GM19438 (cell line): ENCODE results near the gene OR13A1.
"Not testable (repeated sequence)": the region's sequence is repeated elsewhere in the genome, so short reads cannot be mapped to it uniquely, and the experiment has no call there.

ENCODE experiments used
- ATAC-seq: cut with Tn5 transposase; IDR thresholded peaks from one replicate; pipeline ENCODE4 v1.9.1; 2021; ENCODE audit warnings: low read depth; ENCODE audit not compliant: unreplicated experiment

The OR13A1 gene

GRCh38 chr10:45282061-45282460 lies 33.3 kb downstream of the OR13A1 start:
- ATAC-seq = no peak

DNA sequence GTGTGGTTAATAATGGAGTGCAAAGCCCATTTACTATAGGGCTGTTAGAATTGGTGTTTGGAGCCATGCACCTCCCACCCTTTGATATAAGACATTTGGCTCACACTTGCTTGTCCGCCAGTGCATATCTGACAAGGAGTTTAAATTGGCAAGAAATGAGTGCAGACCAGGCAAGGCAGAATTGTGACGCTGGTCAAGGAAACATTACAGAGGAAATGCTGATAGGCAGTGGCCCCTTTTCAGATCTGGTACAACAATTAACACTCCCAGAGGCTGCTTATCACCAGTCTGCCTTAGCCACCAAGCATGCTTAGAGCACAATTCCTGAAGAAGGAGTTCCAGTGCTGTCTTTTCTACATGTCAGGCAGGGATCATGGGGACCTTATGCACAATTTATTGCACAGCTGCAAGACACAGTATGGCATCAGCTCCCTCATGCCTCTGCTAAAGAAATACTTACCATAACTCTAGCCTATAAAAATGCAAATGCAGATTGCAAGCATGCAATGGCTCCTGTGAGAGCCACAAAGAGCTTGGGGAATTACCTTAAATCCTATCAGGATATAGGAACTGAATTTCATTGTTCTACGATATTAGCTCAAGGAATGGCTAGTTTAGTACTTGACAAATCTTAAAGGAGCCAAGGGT lies 35.2 kb downstream of the OR13A1 start:
- no peak for ATAC-seq

DNA sequence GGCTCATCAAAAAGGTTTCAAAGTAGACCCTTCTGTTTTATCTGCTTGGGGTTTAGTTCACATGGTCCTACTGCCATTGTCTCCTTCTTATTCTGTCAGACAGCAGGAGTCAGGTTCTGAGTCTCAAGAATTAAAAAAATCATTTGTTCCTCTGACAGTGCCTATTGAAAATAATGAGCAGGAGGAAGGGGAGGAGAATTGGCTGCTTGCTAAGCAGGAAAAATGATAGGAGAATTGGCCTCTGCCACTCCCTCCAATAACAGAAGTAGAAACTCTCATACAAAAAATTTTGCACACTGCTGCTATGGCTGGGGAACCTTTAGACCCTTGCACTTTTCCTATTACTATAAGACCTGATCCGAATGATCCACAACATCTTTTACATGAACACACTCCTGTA lies 35.7 kb downstream of the OR13A1 start:
- ATAC-seq = no peak

DNA sequence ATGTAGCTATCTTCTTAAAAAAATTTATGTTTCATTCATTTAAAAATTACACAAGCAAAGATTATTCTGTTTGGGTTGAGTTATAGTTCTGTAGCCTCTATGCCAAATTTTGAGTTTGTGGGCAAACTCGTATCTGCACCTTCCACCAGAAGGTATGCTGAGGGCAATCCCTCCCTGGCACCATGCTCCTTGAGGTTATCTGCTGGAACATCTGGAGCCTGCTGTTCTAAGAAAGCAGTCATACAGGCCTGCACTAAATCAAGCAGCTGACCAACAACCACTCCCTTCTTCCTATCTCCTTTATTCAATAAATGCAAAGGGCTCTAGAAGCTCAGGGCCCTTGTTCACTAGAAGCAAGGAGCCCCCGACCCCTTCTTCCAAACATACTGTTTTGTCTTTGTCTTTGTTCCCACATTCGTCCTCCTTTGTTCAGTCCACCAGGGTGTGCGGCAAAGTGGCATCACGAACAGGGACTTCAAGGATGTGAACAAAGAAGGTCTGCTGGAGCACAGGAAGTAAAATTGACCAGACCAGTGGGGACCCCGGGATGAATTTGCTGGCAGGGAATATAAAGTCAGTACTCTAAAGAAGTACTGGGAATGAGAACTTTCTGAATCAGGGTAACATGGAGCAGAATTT lies 36.4 kb downstream of the OR13A1 start:
- no peak for ATAC-seq

DNA sequence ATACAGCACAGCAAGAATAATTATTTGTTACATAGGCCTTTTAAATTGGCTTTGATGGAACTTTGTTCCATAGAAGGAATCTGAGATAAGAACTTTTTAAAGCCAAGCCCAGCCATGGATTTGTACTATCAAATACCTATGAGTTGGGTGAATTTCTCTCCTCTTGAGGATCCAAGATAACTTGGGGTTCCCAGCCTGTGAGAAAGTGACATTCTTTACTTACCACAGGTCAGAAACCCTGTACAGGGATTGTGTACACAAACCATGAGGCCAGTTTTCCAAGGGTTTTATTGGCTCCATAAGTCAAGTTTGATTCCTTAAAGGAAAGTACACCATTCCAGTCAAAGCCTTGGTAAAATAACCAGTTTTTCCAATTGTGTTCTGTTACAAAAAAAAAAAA lies 39.3 kb downstream of the OR13A1 start:
- ATAC-seq = not testable (repeated sequence)

DNA sequence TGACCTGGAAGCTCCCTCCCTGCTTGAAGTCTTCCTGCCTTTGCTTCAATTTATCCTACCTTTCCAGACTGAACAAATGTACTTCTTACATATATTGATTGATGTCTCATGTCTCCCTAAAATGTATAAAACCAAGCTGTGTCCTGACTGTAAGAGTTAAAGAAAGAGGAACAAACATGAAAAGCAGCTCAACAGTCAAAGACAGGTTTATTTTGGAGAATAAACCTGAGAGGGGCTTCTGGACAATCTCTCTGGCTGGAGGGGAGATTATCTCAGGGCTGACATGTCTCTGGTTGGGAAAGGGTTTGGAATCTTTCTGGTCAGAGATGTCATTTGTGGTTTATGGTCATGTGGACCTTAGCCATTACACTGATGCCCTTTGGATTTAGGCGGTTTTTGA lies 41.0 kb downstream of the OR13A1 start:
- no peak for ATAC-seq

DNA sequence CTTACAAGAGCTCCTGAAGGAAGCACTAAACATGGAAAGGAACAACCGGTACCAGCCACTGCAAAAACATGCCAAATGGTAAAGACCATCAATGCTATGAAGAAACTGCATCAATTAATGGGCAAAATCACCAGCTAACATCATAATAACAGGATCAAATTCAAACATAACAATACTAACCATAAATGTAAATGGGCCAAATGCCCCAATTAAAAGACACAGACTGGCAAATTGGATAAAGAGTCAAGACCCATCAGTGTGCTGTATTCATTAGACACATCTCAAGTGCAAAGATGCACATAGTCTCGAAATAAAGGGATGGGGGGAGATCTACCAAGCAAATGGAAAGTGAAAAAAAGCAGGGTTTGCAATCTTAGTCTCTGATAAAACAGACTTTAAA lies 47.6 kb downstream of the OR13A1 start:
- ATAC-seq = not testable (repeated sequence)

DNA sequence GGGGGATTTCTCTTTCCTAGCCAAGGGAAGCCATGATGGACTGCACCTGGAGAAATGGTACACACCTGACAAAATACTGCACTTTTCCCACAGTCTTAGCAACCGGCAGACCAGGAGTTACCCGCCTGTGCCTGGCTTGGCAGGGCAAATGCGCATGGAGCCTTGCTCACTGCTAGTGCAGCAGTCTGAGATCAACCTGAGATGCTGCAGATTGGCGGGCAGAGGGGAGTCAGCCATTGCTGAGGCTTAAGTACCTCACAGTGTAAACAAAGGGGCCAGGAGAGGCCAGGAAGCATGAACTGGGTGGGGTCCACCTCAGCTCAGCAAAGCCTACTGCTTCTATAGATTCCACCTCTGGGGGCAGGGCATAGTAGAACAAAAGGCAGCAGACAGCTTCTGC lies 49.4 kb downstream of the OR13A1 start:
- no peak for ATAC-seq

GRCh38 chr10:45261946-45262345 lies 53.5 kb downstream of the OR13A1 start:
- no peak for ATAC-seq

DNA sequence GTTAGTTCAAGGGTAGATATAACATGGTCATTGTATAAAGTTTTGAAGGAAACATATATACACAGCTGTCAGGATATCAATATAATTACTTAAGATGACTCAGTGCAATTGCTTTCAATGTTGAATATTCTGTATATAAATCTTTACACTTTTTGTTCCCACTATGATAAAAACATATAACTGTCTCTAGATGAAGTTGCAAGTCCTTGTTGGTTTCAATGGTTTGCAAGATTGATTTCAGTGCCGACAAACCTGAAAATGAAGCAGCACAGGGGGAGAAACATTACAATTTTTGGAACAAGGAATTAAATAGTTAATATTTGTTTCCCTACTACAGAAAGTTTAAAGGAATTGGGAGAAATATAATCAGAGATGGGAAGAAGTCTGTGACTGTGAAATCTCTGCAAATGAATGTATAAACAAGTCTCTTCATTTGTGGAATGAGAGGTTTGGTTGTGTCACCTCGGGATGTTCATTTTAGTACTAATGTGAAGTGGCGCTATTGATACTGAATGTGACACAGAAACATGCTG lies 54.1 kb downstream of the OR13A1 start:
- no peak for ATAC-seq

- not testable (repeated sequence) for ATAC-seq
These were observed 54.8 kb downstream of the OR13A1 start for GRCh38 chr10:45260635-45261034.

- not testable (repeated sequence) for ATAC-seq
These were observed 55.5 kb downstream of the OR13A1 start for GRCh38 chr10:45259786-45260495.

GRCh38 chr10:45257600-45257999 lies 57.8 kb downstream of the OR13A1 start:
- ATAC-seq = no peak

GRCh38 chr10:45256246-45256645 lies 59.2 kb downstream of the OR13A1 start:
- ATAC-seq = no peak

DNA sequence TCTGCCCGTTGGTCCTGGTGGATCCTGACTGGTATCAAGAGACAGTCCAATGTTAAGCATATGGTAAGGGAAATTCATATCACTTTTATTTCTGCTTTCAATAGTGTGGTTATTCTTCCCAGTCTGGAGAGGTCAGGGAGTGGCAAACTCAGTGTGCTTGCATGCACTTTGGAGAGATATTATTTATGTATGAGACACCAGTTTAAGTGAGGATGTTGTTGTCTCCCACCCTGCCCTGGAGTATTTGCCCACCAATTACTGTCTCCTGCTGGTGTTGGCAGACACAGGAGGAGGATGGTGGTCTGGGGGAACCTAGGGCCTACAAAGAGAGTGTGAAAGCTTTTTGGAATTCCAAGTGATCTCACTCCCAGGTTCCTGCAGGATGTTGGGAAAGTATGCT lies 59.7 kb downstream of the OR13A1 start:
- no peak for ATAC-seq

- no peak for ATAC-seq
These were observed 60.5 kb downstream of the OR13A1 start for GRCh38 chr10:45254892-45255291.

GRCh38 chr10:45253183-45253914 lies 62.1 kb downstream of the OR13A1 start:
- no peak for ATAC-seq
